Activated CD8-positive, alpha-beta memory T cell treated with anti-CD3 and anti-CD28 coated beads, Interleukin-2, amount 50 U/mL, for 4 hours (primary cell): Measurements from ENCODE around the gene HBA1.
"Not testable (repeated sequence)": the region's sequence is repeated elsewhere in the genome, so short reads cannot be mapped to it uniquely, and the experiment has no call there.

Experiments used
- DNase-seq: peaks from one replicate; pipeline ENCODE4 v3.0.0-alpha.2; 2020

HBA1 gene

GRCh38 chr16:176477-177382 lies at the start of gene HBA1:
Gene HBA1 (plus strand): TSS chr16:176680. CDS start chr16:176717, 37 bp downstream.
- DNase-seq: not testable (repeated sequence)

- no peak for DNase-seq
Observed at GRCh38 chr16:129075-129474, 47.4 kb upstream of the HBA1 start.

GRCh38 chr16:130533-131173 lies 45.8 kb upstream of the HBA1 start:
- no peak for DNase-seq

GRCh38 chr16:132120-132519 lies 44.4 kb upstream of the HBA1 start:
- DNase-seq: no peak

GRCh38 chr16:133716-134115 lies 42.8 kb upstream of the HBA1 start:
- no peak for DNase-seq

GRCh38 chr16:138049-138417 lies 38.4 kb upstream of the HBA1 start:
- peak; percentile 40 for DNase-seq

- no peak for DNase-seq
Observed at GRCh38 chr16:140175-140857, 36.2 kb upstream of the HBA1 start.

- no peak for DNase-seq
Observed at GRCh38 chr16:142405-142967, 34.0 kb upstream of the HBA1 start.

- DNase-seq: no peak
Observed at GRCh38 chr16:143047-143446, 33.4 kb upstream of the HBA1 start.

GRCh38 chr16:143456-143855 lies 33.0 kb upstream of the HBA1 start:
- no peak for DNase-seq

- no peak for DNase-seq
Observed at GRCh38 chr16:144797-145252, 31.7 kb upstream of the HBA1 start.

GRCh38 chr16:146646-147045 lies 29.8 kb upstream of the HBA1 start:
- no peak for DNase-seq

- DNase-seq: no peak
Observed at GRCh38 chr16:149024-149660, 27.3 kb upstream of the HBA1 start.

- DNase-seq: no peak
Observed at GRCh38 chr16:152141-153128, 24.0 kb upstream of the HBA1 start, which contains the start of gene HBZ. Gene HBZ (plus strand): TSS chr16:152644. CDS start chr16:152910, 266 bp downstream.

GRCh38 chr16:153129-153521 lies 23.4 kb upstream of the HBA1 start:
- DNase-seq: not testable (repeated sequence)

GRCh38 chr16:153550-154216 lies 22.8 kb upstream of the HBA1 start:
- not testable (repeated sequence) for DNase-seq

- DNase-seq: no peak
Observed at GRCh38 chr16:154217-155030, 22.1 kb upstream of the HBA1 start.

- no peak for DNase-seq
Observed at GRCh38 chr16:155031-155398, 21.5 kb upstream of the HBA1 start.

GRCh38 chr16:159136-159849 lies 17.2 kb upstream of the HBA1 start:
- DNase-seq: no peak
